ENCODE results near the gene MRGPRD.

The MRGPRD gene

DNA sequence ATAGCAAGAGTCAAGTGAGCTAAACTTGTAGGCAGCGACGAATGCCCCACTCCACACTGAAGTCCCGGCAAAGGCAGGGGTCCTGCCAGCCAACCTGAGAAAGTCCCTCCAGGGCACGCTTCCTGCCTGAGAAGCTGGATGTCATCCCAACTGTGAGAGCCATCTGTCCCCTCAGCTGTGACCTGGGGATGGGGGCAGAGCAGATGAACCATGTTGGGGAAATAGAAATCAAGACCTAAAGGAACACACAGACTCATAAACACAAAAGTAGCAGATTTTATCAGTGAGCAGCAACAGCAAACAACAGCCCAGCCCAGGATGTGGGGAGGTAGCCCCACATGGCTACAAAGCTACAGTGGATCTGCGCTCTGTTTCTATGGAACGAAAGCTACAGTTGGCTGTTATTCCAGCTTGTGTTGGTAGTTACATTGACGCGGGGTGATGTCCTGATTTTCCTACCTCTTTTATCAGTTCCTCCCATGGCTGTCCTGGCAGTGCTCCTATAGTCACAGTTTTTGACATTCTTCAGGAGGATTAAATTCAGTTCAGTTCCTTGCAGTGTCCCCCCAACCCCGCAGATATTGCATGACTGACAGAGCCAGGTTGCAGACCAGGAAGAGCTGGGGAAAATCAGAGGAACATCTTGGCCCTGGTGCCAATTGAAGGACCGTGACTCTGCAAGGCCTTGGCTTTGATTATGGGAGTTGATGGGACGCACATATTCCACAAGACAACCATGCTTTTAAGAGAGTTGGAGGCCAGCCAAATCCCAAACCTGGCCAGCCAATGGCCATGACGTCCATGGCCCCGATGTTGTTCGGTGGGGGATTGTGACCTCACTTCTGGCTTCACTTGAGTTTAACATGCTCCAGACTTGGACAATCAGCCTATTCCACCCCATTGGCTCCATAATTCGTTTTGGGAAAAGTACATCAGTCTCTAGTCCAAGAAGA, 14.6 kb downstream of the MRGPRD start:
- Histone ChIP-seq H3K4me3 (ENCODE audit: low read length) (no peak overlapping the region), H3K36me3 (replicated peaks; ENCODE audit: insufficient read depth, low read length) (no peaks in the 10 kb centered on the region), H3K9me2 (replicated peaks; ENCODE audit: insufficient read depth, low read length) (no peaks in the 10 kb centered on the region), H4K20me1 (ENCODE audit: insufficient read depth, low read length) (no peaks in the 10 kb centered on the region), H3K79me2 (ENCODE audit: low read length) (no peaks in the 10 kb centered on the region), H3K27ac (ENCODE audit: low read length) (no peak overlapping the region), H3K9ac (ENCODE audit: low read length) (no peak overlapping the region), H3K4me2 (ENCODE audit: low read depth, low read length) (no peak overlapping the region), H3K9me3 (replicated peaks; ENCODE audit: insufficient read depth, low read length) (no peaks in the 10 kb centered on the region), H3K4me1 (ENCODE audit: low read length) (no peaks in the 10 kb centered on the region), H3K27me3 (replicated peaks; ENCODE audit: insufficient read depth, low read length) (peaks cover 73% of the 10 kb centered on the region), H3F3A (ENCODE audit: insufficient read depth, low read length) (no peaks in the 10 kb centered on the region), H2AFZ (ENCODE audit: low read length) (no peak overlapping the region)
- DNase-seq, result no peak
- TF ChIP-seq EZH2phosphoT487 (IDR thresholded peaks at IDR 0.05; ENCODE audit: low read length), result no peak
- TF ChIP-seq EZH2 (optimal IDR thresholded peaks at IDR 0.05; ENCODE audit: low read depth, low read length), result no peak
- TF ChIP-seq, protein P1, sequence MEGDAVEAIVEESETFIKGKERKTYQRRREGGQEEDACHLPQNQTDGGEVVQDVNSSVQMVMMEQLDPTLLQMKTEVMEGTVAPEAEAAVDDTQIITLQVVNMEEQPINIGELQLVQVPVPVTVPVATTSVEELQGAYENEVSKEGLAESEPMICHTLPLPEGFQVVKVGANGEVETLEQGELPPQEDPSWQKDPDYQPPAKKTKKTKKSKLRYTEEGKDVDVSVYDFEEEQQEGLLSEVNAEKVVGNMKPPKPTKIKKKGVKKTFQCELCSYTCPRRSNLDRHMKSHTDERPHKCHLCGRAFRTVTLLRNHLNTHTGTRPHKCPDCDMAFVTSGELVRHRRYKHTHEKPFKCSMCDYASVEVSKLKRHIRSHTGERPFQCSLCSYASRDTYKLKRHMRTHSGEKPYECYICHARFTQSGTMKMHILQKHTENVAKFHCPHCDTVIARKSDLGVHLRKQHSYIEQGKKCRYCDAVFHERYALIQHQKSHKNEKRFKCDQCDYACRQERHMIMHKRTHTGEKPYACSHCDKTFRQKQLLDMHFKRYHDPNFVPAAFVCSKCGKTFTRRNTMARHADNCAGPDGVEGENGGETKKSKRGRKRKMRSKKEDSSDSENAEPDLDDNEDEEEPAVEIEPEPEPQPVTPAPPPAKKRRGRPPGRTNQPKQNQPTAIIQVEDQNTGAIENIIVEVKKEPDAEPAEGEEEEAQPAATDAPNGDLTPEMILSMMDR (IDR thresholded peaks at IDR 0.05; ENCODE audit: low read length), result no peak

DNA sequence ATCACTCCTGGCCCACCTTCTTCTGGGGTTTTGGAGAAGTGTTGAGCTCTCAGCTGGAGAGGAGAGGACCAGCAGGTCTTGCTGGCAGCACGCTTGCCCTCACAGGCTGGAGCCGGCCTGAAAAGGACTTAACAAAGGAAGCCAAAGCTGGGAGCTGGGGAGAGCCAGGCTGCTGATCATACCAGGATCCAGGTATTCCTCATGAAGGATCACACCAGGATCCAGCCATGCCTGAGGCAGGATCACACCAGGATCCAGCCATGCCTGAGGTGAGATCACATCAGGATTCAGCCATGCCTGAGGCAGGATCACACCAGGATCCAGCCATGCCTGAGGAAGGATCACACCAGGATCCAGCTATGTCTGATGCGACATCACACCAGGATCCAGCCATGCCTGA, 17.0 kb downstream of the MRGPRD start:
- Histone ChIP-seq H3F3A (ENCODE audit: insufficient read depth, low read length) (no peaks in the 10 kb centered on the region), H3K4me3 (ENCODE audit: low read length) (no peak overlapping the region), H3K36me3 (replicated peaks; ENCODE audit: insufficient read depth, low read length) (no peaks in the 10 kb centered on the region), H3K4me1 (ENCODE audit: low read length) (no peaks in the 10 kb centered on the region), H2AFZ (ENCODE audit: low read length) (no peak overlapping the region), H4K20me1 (ENCODE audit: insufficient read depth, low read length) (no peaks in the 10 kb centered on the region), H3K27ac (ENCODE audit: low read length) (no peak overlapping the region), H3K4me2 (ENCODE audit: low read depth, low read length) (no peak overlapping the region), H3K27me3 (replicated peaks; ENCODE audit: insufficient read depth, low read length) (peaks cover 71% of the 10 kb centered on the region), H3K79me2 (ENCODE audit: low read length) (no peaks in the 10 kb centered on the region), H3K9ac (ENCODE audit: low read length) (no peak overlapping the region), H3K9me2 (replicated peaks; ENCODE audit: insufficient read depth, low read length) (no peaks in the 10 kb centered on the region), H3K9me3 (replicated peaks; ENCODE audit: insufficient read depth, low read length) (no peaks in the 10 kb centered on the region)
- no peak for DNase-seq
- TF ChIP-seq EZH2 (optimal IDR thresholded peaks at IDR 0.05; ENCODE audit: low read depth, low read length) (no peak), EZH2phosphoT487 (IDR thresholded peaks at IDR 0.05; ENCODE audit: low read length) (no peak)
- TF ChIP-seq, protein P1 (IDR thresholded peaks at IDR 0.05; ENCODE audit: low read length), result no peak

DNA sequence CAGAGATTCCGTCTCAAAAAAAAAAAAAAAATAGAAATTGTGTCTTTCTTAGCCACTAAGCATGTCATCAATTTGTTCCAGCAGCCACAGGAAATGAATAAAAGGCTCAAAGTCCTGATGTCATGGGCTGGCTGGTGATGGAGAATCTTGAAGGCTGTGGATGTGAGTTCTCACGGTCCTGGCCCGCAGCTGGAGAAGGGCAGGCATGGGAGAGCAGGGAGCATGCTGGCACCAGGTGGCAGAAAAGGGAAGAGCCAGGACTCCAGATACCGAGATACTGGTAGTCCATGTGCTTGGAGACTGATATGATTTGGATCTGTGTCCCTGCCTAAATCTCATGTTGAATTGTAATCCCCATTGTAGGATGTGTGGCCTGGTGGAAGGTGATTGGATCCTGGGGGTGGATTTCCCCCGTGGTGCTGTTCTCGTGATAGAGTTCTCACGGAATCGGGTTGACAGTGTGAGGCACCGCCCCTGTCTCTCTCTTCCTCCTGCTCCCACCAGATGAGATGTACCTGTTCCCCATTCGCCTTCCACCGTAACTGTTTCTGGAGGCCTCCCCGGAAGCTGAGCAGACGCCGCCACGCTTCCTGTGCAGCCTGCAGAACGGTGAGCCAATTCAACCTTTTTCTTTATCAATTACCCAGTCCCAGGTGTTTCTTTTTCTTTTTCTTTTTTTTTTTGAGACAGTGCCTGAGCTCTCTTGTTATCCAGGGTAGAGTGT, 18.1 kb downstream of the MRGPRD start:
- no peaks in the 10 kb centered on the region for H3F3A ChIP-seq (ENCODE audit: insufficient read depth, low read length)
- no peaks in the 10 kb centered on the region for H4K20me1 ChIP-seq (ENCODE audit: insufficient read depth, low read length)
- no peaks in the 10 kb centered on the region for H3K79me2 ChIP-seq (ENCODE audit: low read length)
- no peak overlapping the region for H3K4me2 ChIP-seq (ENCODE audit: low read depth, low read length)
- no peak overlapping the region for H2AFZ ChIP-seq (ENCODE audit: low read length)
- H3K9ac ChIP-seq (ENCODE audit: low read length), result no peak overlapping the region
- no peak overlapping the region for H3K4me3 ChIP-seq (ENCODE audit: low read length)
- TF ChIP-seq EZH2phosphoT487 (IDR thresholded peaks at IDR 0.05; ENCODE audit: low read length) (no peak), EZH2 (optimal IDR thresholded peaks at IDR 0.05; ENCODE audit: low read depth, low read length) (no peak)
- TF ChIP-seq, protein P1 (IDR thresholded peaks at IDR 0.05; ENCODE audit: low read length), result no peak
- no peak overlapping the region for H3K27ac ChIP-seq (ENCODE audit: low read length)
- H3K4me1 ChIP-seq (ENCODE audit: low read length), result no peaks in the 10 kb centered on the region
- no peaks in the 10 kb centered on the region for H3K36me3 ChIP-seq (replicated peaks; ENCODE audit: insufficient read depth, low read length)
- no peak for DNase-seq
- no peaks in the 10 kb centered on the region for H3K9me2 ChIP-seq (replicated peaks; ENCODE audit: insufficient read depth, low read length)
- peaks cover 68% of the 10 kb centered on the region for H3K27me3 ChIP-seq (replicated peaks; ENCODE audit: insufficient read depth, low read length)
- no peaks in the 10 kb centered on the region for H3K9me3 ChIP-seq (replicated peaks; ENCODE audit: insufficient read depth, low read length)
